HG02642 (cell line): ENCODE measurements around the gene COMMD2.

Source experiments
- ATAC-seq: cut with Tn5 transposase; IDR thresholded peaks from one replicate; pipeline ENCODE4 v1.9.1; 2021; ENCODE audit warnings: mild to moderate bottlenecking; ENCODE audit not compliant: unreplicated experiment, poor library complexity

COMMD2 gene

DNA sequence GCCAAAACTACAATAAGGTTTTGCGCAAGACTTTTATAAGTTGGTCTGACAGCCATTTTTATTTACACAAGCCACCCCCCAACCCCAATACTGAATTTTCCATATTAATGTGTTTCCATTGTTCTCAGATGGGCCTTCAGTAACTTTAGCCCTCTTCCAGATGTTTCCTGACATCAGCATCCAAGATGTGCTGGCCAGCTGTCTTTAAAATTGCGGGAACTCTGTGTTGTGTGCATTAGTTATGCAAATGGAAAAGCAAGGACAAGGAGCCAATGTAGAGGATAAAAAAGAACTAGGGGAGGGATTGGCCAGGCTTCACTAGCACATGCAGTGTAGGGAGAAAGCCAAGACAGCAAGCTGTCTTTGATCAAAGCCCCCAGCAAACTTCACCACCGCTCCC lies 45.4 kb downstream of the COMMD2 start:
- ATAC-seq: no peak

DNA sequence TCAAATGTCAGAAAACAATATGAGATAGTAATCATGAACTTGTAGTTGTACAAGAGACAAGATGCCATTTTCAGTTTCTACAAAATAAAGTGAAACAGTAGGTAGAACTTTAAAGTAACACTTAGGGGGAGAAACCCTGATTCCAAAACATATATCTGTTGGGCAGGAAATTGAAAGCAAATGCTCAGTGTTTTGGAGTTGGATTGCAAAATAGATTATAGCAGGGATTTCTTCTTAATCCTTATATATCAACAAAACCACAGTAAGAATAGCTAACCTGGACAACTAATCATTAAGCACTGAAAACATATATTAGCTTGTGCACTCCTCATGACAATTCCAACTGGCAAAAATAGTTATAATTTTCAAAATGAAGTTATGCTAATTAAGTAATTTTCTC lies 46.9 kb downstream of the COMMD2 start:
- ATAC-seq: no peak

- ATAC-seq: no peak
These were observed 48.8 kb downstream of the COMMD2 start for GRCh38 chr3:149703466-149703865.

DNA sequence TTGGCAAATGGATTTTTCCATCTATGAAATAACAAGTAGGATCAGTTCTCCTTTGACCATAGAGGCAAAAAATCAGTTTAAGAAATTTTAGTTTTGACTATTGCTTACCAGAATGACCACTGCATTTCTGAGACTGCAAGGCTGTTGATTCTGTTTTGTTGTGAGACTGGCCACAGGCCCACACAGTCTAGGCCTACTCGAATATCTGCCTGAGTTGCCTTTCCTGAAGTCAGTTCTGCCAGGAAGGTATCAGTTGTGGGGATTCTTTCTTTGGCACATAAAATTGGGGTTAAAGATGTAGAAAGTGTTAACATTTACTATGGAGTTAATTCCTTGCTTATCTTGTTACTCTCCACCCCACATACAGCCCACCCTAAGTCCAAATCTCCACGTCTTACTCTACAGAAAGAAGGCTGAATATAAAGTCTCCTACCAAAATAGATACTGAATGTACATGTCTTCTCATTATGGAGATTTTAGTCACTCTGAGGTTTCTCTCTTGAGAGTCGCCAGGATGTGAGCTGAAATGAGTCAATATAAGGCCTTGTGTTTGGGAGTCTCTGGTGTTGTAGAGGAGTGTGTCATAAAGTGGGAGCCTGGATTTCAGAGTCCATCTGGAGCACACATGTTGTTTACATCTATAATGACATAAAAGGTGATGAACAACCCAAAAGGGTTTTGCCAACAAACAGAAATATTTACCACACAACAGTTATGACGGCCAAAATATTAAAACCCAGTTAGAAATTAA lies 49.4 kb downstream of the COMMD2 start:
- no peak for ATAC-seq

- ATAC-seq: no peak
These were observed 50.3 kb downstream of the COMMD2 start for GRCh38 chr3:149701977-149702350.

DNA sequence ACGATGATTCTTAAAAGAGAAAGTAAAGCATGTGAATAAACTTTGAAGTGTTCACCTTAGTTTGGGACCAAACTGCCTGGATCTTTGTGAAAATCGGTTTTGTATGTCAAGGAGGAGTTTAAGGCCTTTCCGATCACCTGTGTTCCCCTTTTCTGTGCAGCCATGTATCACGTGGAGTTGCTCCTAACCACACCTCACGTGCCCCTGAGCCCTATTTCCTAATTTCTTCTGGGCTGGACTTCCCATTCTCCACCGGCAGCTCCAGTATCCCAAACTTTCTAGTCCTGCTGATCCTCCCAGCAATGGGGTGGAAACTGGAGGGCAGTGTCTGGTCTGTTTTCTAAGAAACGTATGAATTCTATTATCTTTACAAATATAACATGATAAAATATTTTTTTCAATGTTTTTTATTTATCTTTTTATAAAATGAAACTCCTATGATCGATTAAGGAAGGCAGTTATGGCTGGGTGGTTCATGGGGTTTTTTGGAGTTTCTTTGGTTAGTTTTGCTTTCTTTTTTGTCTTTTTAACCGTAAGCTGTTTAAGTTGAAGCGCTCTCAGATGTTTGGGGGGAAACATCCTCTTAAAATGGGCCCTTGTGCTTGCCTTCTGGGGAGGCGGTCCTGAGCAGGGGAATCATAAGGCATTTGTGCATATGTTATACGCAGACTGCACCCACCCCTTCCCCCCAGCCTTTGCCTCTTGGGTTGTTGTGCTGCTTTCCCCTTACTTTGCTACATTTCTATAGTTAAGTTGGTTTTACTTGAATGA lies 50.9 kb downstream of the COMMD2 start:
- no peak for ATAC-seq
